Ovary (tissue), 9 donors: ENCODE results near the gene ANO2. TPM values are rescaled to one million over a fixed set of nuclear protein-coding genes. Genes with fewer than 3 reads are reported as not detected.

Experiments used
- DNase-seq, 5 donors: peaks; one replicate each; pipeline ENCODE4 v3.0.0-alpha.2; 2019 to 2020
- H3K27ac ChIP-seq, 2 donors: fragments of 200-600 bp; one replicate each; pipeline versions ENCODE4 v1.5.1 to v1.8.0; 2019 to 2022
- H3K27me3 ChIP-seq: fragments of 200-600 bp; one replicate; pipeline ENCODE4 v1.8.0; 2022
- H3K36me3 ChIP-seq: fragments of 200-600 bp; sonication (generic); one replicate; pipeline ENCODE4 v1.5.1; 2019
- H3K4me1 ChIP-seq: one replicate; pipeline ENCODE4 v1.8.1; 2013; ENCODE audit warnings: mild to moderate bottlenecking, moderate library complexity; ENCODE audit not compliant: insufficient read depth
- H3K4me3 ChIP-seq: fragments of 200-600 bp; sonication (generic); one replicate; pipeline ENCODE4 v1.5.1; 2017
- H3K9me3 ChIP-seq, 2 donors: fragments of 200-600 bp in 1 of 2; sonication (generic) in 1 of 2; one replicate each; pipeline versions ENCODE4 v1.5.1 to v1.8.1; 2013 to 2019; ENCODE audit warnings: mild to moderate bottlenecking in 1 of 2, moderate library complexity in 1 of 2
- EP300 ChIP-seq: sonication (generic); formaldehyde crosslinking; IDR thresholded peaks from one replicate; pipeline ENCODE4 v1.6.1; 2017; ENCODE audit warnings: antibody characterized with exemption
- POLR2A ChIP-seq: fragments of 450-650 bp; IDR thresholded peaks from one replicate; pipeline ENCODE4 v1.6.1; 2017; ENCODE audit warnings: antibody characterized with exemption, mild to moderate bottlenecking, moderate library complexity
- WGBS, 3 donors: extraction: QIAGEN DNeasy Blood & Tissue Kit in 1 of 3; methylation state at CpG; one replicate each; pipeline versions ENCODE4 v1.1.5 to v1.1.7; 2013 to 2017; 5-methylcytosine and 5-hydroxymethylcytosine counted together
- intact Hi-C, 4 donors: fragments of 100-400 bp; cut with DNase I; formaldehyde crosslinking; loops; one replicate each; pipeline versions ENCODE4 v1.11.0 to v1.15.1; 2022 to 2023
- polyA plus RNA-seq, 2 donors: library from polyadenylated mRNA; stranded (reverse); fragments of 200-250 nt in 1 of 2; fragments of 350-450 nt in 1 of 2; fragmentation: Illumina TruSeq in 1 of 2; extraction: RNeasy Lipid Tissue Mini Kit (QIAGEN cat#74804) in 1 of 2; gene quantifications; one replicate each; pipeline ENCODE4 v1.2.3, GENCODE V29; 2013 to 2014
- total RNA-seq, 7 donors: library from RNA; depleted of rRNA in 2 of 7; stranded (reverse); fragments of >200 nt in 2 of 7; fragmentation: NEBNext Ultra II Directional in 3 of 7; extraction: Animal tissue kit (Norgen Biotek cat#: 25700) in 3 of 7; gene quantifications; one replicate each; pipeline versions ENCODE4 v1.1.0 to v1.2.4, GENCODE V29; 2016 to 2023
- TF ChIP-seq, protein P1 (sequence below), 3 donors: fragments of 450-650 bp in 2 of 3; fragments of 200-600 bp in 1 of 3; IDR thresholded peaks; one replicate each; pipeline versions ENCODE4 v1.5.1 to v1.8.0; 2016 to 2022; ENCODE audit warnings: antibody characterized with exemption in 3 of 3, mild to moderate bottlenecking in 1 of 3
- donor health status: DM: no; HTN: no; CAD: no; lungs with moderate emphysema.
- donor health status: DM: no; HTN: no; CAD: no.
- donor health status: Bipolar disorder and iron deficiency.
- donor health status: DM: yes; HTN: yes; CAD: no.
- donor health status: DM: no; HTN: no; CAD: no.
- donor health status: DM: yes; HTN: yes; CAD: no.

ANO2 gene
- total and polyA plus RNA-seq, 9 donors: 3.0 to 6.7 (median 3.3) TPM

DNA sequence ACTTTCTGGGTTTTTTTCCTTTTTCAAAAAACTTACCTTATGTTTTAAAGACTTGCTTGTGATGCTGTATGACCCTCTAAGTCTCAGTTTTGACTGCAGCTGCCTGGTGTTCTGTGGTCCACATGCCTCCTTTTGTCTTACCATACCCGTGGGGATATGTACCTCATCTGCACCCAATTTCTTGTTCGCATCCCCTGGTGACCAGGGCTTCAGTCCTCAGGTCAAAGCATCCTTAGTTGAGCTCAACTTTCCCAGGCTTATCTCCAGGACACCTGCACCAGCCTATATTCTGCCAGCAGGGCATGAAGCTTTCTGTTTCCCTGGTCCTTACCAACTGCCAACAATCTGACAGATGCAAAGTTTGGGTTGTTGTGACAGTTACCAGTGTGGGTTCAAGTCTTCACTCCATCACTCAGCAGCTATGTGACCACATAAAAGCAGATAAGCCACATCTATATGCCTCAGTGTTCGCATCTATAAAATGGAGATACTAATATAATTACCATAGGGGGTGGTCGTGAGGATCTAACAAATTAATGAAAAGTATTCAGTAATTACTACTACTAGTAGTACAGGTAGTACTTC is 419.2 kb downstream of the ANO2 start:
- TF ChIP-seq POLR2A (no peak), EP300 (no peak)
- TF ChIP-seq, protein P1, sequence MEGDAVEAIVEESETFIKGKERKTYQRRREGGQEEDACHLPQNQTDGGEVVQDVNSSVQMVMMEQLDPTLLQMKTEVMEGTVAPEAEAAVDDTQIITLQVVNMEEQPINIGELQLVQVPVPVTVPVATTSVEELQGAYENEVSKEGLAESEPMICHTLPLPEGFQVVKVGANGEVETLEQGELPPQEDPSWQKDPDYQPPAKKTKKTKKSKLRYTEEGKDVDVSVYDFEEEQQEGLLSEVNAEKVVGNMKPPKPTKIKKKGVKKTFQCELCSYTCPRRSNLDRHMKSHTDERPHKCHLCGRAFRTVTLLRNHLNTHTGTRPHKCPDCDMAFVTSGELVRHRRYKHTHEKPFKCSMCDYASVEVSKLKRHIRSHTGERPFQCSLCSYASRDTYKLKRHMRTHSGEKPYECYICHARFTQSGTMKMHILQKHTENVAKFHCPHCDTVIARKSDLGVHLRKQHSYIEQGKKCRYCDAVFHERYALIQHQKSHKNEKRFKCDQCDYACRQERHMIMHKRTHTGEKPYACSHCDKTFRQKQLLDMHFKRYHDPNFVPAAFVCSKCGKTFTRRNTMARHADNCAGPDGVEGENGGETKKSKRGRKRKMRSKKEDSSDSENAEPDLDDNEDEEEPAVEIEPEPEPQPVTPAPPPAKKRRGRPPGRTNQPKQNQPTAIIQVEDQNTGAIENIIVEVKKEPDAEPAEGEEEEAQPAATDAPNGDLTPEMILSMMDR (IDR thresholded peaks at IDR 0.05): no peak
- 92 to 96% (median 93%) methylated on average over 4 of the region's 4 CpGs for WGBS, 3 donors
- H3K27ac ChIP-seq: no peak overlapping the region
- no peaks in the 10 kb centered on the region for H3K4me1 ChIP-seq
- H3K4me3 ChIP-seq: no peak overlapping the region
- DNase-seq: no peak
- H3K9me3 ChIP-seq: no peaks in the 10 kb centered on the region
- H3K36me3 ChIP-seq: no peaks in the 10 kb centered on the region
- intact Hi-C loops: no loop called here
- no peaks in the 10 kb centered on the region for H3K27me3 ChIP-seq

DNA sequence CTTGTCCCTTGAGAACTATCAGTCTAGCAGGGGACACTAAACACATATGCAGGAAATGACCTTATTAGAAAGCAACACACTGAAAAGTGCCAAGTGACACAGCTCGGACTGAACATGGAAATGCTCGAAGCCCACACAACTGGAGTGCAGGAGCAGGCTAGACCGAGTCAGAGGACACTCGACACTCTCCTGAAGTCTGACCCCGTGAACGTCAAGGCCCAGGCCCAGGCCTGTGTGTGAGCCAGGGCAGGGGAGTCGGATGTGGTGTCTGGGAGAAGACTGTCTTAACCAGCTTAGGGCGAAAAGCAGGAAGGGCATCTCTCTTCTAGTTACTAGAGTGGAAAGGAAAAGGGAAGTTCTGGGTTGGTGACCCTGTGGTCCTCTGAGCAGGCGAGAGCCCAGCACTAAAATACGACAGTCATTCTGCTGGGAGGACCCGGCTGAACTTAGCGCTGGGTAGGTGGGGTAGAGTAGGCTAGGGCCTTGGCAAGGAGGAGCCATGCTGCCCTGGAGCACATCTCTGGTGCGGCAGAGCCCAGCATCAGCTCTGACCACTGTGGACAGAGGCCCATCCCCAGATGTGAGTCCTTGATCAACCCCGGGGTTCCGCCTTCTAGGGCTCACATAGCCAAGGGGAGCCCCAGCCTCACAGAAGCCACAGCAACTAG is 420.2 kb downstream of the ANO2 start:
- WGBS, 3 donors: 91 to 93% (median 91%) methylated on average over 15 of the region's 15 CpGs
- intact Hi-C loops: no loop called here
- TF ChIP-seq, protein P1 (IDR thresholded peaks at IDR 0.05): no peak
- no peak for TF ChIP-seq POLR2A
- TF ChIP-seq EP300: no peak
- Histone ChIP-seq H3K4me1 (no peaks in the 10 kb centered on the region), H3K27me3 (no peaks in the 10 kb centered on the region), H3K9me3 (no peaks in the 10 kb centered on the region), H3K27ac (no peak overlapping the region), H3K4me3 (no peak overlapping the region), H3K36me3 (no peaks in the 10 kb centered on the region)
- DNase-seq: no peak

DNA sequence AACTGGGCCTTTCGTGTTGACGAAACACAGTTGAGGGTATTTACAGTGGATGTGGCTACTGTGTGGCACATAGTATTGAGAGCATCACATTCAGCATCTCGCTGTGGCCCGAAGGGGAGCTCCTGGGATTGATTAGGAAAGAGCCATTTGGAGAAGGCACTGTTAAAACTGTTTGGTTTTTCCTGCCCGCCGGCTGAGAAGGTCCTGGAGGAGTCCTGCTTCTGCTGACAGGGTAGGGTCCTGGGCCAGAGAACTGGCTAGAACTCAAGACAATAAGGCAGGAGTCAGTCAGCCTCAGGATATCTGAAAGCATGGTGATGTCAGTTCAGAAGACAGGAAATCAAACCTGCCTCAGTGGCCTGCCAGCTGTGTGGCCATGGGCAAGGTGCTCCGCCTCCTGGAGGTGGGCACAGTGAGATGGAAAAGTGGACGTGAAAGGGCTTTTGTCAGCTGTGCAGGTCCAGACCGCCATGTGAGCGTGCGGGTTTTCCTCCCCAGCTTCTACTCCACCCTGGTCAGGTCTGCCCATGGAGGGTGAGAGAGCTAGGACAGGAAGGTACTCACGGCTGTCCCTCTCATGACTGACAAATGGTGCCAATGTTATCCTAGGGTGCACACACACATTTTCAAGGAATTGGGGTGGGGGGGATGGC is 420.8 kb downstream of the ANO2 start:
- Histone ChIP-seq H3K4me3 (no peak overlapping the region), H3K9me3 (no peaks in the 10 kb centered on the region), H3K4me1 (no peaks in the 10 kb centered on the region), H3K27me3 (no peaks in the 10 kb centered on the region), H3K36me3 (no peaks in the 10 kb centered on the region), H3K27ac (no peak overlapping the region)
- TF ChIP-seq EP300 (no peak), POLR2A (no peak)
- TF ChIP-seq, protein P1 (IDR thresholded peaks at IDR 0.05): no peak
- intact Hi-C loops: no loop called here
- DNase-seq: no peak
- 91 to 94% (median 94%) methylated on average over 12 of the region's 12 CpGs for WGBS, 3 donors

DNA sequence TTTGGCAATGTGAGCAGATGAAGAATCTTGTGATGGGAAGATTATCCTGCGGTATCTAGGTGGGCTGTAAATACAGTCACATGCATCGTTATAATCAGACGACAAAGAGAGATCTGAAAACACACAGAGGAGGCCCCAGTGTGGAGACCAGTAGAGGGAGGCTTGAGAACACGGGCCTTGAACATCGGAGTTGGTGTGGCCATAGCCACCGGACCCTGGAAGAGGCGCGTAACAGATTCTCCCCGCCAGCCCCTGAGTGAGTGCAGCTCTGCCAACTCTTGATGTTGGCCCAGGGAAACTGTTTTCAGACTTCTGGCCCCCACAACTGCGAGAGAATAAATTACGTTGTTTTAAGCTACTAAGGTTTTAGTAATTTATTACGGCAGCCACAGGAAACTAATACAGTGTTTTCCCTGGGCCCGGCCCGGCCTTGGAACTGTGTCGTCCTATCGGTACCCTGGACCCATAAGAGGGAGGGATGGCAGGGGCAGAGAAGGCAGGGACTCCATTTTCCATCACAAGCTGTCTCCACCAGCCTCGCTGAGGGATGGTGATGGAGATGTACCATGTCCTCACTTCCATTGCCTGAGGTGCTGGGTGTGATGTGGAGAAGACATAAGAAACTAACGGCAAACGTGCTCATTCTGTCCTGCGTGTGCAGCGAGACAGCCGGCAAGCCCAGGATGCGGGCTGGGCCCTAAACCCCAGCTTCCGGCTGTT is 421.5 kb downstream of the ANO2 start:
- WGBS, 3 donors: 89 to 91% (median 91%) methylated on average over 24 of the region's 24 CpGs
- H3K27ac ChIP-seq: no peak overlapping the region
- H3K36me3 ChIP-seq: no peaks in the 10 kb centered on the region
- H3K4me3 ChIP-seq: no peak overlapping the region
- H3K4me1 ChIP-seq: no peaks in the 10 kb centered on the region
- no peak for DNase-seq
- TF ChIP-seq POLR2A (no peak), EP300 (no peak)
- TF ChIP-seq, protein P1 (IDR thresholded peaks at IDR 0.05): no peak
- intact Hi-C loops: no loop called here
- no peaks in the 10 kb centered on the region for H3K27me3 ChIP-seq
- no peaks in the 10 kb centered on the region for H3K9me3 ChIP-seq
